Right lobe of liver (tissue), 6 donors: ENCODE data around the gene HDAC11. TPM values are rescaled to one million over a fixed set of nuclear protein-coding genes. Genes with fewer than 3 reads are reported as not detected.

ENCODE experiments used
- ATAC-seq, 4 donors: fragments of 200-7000 bp; cut with Tn5 transposase; one replicate each; pipeline ENCODE4 v1.9.1; 2020; ENCODE audit warnings: mild to moderate bottlenecking in 4 of 4, moderate library complexity in 4 of 4
- DNase-seq, 3 donors: peaks; one replicate each; pipeline ENCODE4 v3.0.0-alpha.2; 2020
- H3K27ac ChIP-seq, 3 donors: fragments of 200-600 bp; one replicate each; pipeline ENCODE4 v1.8.0; 2022
- H3K27me3 ChIP-seq, 2 donors: fragments of 200-600 bp; one replicate each; pipeline ENCODE4 v1.8.0; 2022
- H3K36me3 ChIP-seq, 4 donors: fragments of 200-600 bp; sonication (generic) in 1 of 4; one replicate each; pipeline versions ENCODE4 v1.5.1 to v1.8.0; 2017 to 2022; ENCODE audit warnings: control low read depth in 1 of 4
- H3K4me1 ChIP-seq, 4 donors: fragments of 200-600 bp; sonication (generic) in 1 of 4; one replicate each; pipeline versions ENCODE4 v1.5.1 to v1.8.0; 2017 to 2022; ENCODE audit warnings: control low read depth in 1 of 4
- H3K4me3 ChIP-seq, 3 donors: fragments of 200-600 bp; one replicate each; pipeline ENCODE4 v1.8.0; 2022
- H3K9me3 ChIP-seq, 4 donors: fragments of 200-600 bp; sonication (generic) in 1 of 4; one replicate each; pipeline versions ENCODE4 v1.5.1 to v1.8.0; 2017 to 2022; ENCODE audit warnings: control low read depth in 1 of 4
- CTCF ChIP-seq, 4 donors: fragments of 200-600 bp in 3 of 4; fragments of 450-650 bp in 1 of 4; IDR thresholded peaks; one replicate each; pipeline versions ENCODE4 v1.5.1 to v1.8.0; 2016 to 2022; ENCODE audit warnings: antibody characterized with exemption in 4 of 4, mild to moderate bottlenecking in 2 of 4
- POLR2A ChIP-seq: fragments of 450-650 bp; IDR thresholded peaks from one replicate; pipeline ENCODE4 v1.6.1; 2017; ENCODE audit warnings: antibody characterized with exemption, mild to moderate bottlenecking
- WGBS: methylation state at CpG from one replicate; pipeline ENCODE4 v1.1.6; 2018; ENCODE audit warnings: low coverage, low lambda C conversion rate; ENCODE audit not compliant: insufficient coverage; ENCODE audit errors: missing lambda C conversion rate; 5-methylcytosine and 5-hydroxymethylcytosine counted together
- intact Hi-C, 2 donors: fragments of 100-400 bp; cut with DNase I; formaldehyde crosslinking; loops; one replicate each; pipeline versions ENCODE4 v1.11.2 to v1.14.1; 2022
- total RNA-seq, 6 experiments: library from RNA; depleted of rRNA in 2 of 6; stranded (reverse); fragments of >200 nt in 2 of 6; fragmentation: NEBNext Ultra II Directional in 3 of 6; extraction: Animal tissue kit (Norgen Biotek cat#: 25700) in 3 of 6; gene quantifications; one replicate each; pipeline versions ENCODE4 v1.1.0 to v1.2.4, GENCODE V29; 2016 to 2023
- donor health status: DM: no; HTN: yes; CAD: no.
- donor health status: DM: no; HTN: no; CAD: no.
- donor health status: DM: no; HTN: no; CAD: no.
- donor health status: DM: no; HTN: yes; CAD: no.
- donor health status: DM: no; HTN: yes; CAD: no.

Gene HDAC11
- total RNA-seq, 6 experiments from 2014 or later, result 2.2 to 10.8 (median 5.0) TPM

GRCh38 chr3:13474021-13474420 lies 6.1 kb upstream of the HDAC11 start:
- 45% methylated on average over 12 of the region's 12 CpGs for WGBS
- intact Hi-C loops, result no loop called here
- ATAC-seq, result no peak

DNA sequence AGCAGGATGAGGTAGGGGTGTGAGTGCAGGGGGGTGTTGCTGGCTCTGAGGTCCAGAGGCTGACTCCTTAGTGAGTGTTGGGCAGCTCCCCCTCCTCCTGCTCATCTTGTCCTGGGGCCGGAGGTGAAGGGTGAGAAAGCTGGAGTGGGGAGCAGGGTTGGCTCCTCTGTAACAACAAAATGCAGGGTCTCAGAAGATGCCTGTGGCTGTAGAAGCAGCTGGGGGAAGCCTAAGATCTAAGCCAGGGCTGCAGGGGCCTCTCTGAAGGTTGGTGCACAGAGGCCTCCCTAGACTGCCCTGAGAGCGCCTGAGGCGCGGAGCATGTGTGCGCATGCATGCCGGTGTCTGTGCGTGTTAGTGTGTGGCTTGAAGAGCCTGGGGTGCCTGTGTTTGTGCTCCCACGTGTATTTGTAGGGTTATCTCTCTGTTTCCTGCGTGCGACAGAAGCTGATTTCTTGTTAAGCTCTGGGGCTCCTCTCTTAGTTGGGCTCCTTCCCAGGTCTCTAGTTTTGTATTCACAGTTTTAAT lies 5.3 kb upstream of the HDAC11 start:
- no peak for DNase-seq
- WGBS, result 81% methylated on average over 3 of the region's 10 CpGs
- no peak for ATAC-seq

More at GRCh38 chr3:13474021-13474420, 6.1 kb upstream of the HDAC11 start:
- no peak for DNase-seq
- H3K9me3 ChIP-seq, result no peaks in the 10 kb centered on the region
- H3K27ac ChIP-seq, result no peak overlapping the region
- H3K27me3 ChIP-seq, result no peaks in the 10 kb centered on the region
- peaks cover 0 to 10% (median 5%) of the 10 kb centered on the region in 4 donors for H3K4me1 ChIP-seq
- H3K36me3 ChIP-seq, result no peaks in the 10 kb centered on the region
- TF ChIP-seq CTCF (IDR thresholded peaks at IDR 0.05) (no peak), POLR2A (no peak)
- H3K4me3 ChIP-seq, result no peak overlapping the region

DNA sequence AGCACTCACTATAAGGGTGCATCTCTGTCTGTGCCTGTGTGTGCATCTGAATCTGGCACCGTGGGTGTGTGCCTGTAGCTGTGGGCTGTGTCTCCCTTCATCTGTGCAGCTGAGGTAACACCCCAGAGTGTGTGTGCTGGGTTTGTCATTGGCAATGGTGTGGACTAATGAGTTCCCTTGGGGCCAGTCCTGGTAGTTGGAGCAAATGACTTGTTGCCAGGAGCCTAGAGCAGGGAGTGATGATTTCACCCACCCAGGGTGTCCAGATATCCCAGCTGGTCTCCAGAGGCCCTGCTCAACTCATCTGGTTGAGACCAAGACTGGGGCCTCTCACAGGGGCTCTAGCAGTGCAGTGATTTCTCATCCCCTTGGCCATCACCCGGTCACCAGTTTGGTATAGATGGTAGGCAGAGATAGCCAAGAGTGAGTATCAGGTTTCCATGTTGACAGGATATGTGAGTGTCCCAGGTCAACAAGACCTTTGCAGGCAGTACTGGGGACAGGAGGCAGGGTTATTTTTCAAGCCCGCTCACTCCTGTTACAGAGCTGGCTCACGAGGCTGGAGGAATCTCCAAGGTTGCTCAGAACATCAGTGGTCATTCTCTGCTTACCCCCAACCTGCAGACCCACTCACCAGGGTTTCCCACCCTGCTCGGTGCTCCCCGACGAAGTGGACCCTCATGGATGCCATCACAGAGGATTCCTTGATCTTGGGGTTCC lies 4.1 kb upstream of the HDAC11 start:
- H3K4me3 ChIP-seq, result no peak overlapping the region
- no peak for ATAC-seq
- TF ChIP-seq CTCF (IDR thresholded peaks at IDR 0.05), result no peak
- no peak for TF ChIP-seq POLR2A
- H3K4me1 ChIP-seq, result peaks cover 0 to 9% (median 5%) of the 10 kb centered on the region in 4 donors
- H3K27me3 ChIP-seq, result no peaks in the 10 kb centered on the region
- no peak overlapping the region for H3K27ac ChIP-seq
- no peak for DNase-seq
- WGBS, result 57% methylated on average over 3 of the region's 7 CpGs
- no peaks in the 10 kb centered on the region for H3K9me3 ChIP-seq
- intact Hi-C loops, result no loop called here
- no peaks in the 10 kb centered on the region for H3K36me3 ChIP-seq

More for the DNA sequence above, 5.3 kb upstream of the HDAC11 start:
- Histone ChIP-seq H3K4me1 (peaks cover 0 to 13% (median 5%) of the 10 kb centered on the region in 4 donors), H3K9me3 (no peaks in the 10 kb centered on the region), H3K27ac (no peak overlapping the region), H3K27me3 (no peaks in the 10 kb centered on the region), H3K4me3 (no peak overlapping the region), H3K36me3 (no peaks in the 10 kb centered on the region)
- intact Hi-C loops, result no loop called here
- TF ChIP-seq POLR2A (no peak), CTCF (IDR thresholded peaks at IDR 0.05) (no peak)

DNA sequence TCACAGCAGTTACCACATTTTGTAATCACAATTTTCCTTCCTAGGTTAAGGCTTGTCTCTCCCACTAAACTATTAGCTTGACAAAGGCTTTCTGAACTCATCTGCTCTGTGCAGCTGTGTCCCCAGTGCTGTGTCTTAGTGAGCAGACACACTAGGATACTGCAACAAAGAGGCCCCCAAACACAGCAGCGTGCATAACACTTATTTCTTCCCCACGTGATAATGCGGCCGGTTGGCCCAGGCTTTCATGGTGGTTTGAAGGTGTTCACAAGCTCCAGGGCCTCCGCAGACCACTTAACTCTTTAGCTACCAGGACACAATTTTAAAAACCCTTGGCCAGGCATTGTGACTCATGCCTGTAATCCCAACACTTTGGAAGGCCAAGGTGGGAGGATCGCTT lies 2.2 kb upstream of the HDAC11 start:
- TF ChIP-seq POLR2A (no peak), CTCF (IDR thresholded peaks at IDR 0.05) (no peak)
- H3K27ac ChIP-seq, result no peak overlapping the region
- H3K4me1 ChIP-seq, result peaks cover 0 to 6% (median 2%) of the 10 kb centered on the region in 4 donors
- no peaks in the 10 kb centered on the region for H3K36me3 ChIP-seq
- no peak for ATAC-seq
- H3K27me3 ChIP-seq, result no peaks in the 10 kb centered on the region
- intact Hi-C loops, result no loop called here
- no peak for DNase-seq
- 71% methylated on average over 4 of the region's 6 CpGs for WGBS
- H3K4me3 ChIP-seq, result no peak overlapping the region
- no peaks in the 10 kb centered on the region for H3K9me3 ChIP-seq
